Measurements from ENCODE around the gene SLC25A25.

SLC25A25 gene

GRCh38 chr9:128122809-128123175 lies 54.8 kb downstream of the SLC25A25 start:
- TF ChIP-seq REST (IDR thresholded peaks at IDR 0.05; ENCODE audit: low read depth) (no peak), TEAD4 (IDR thresholded peaks at IDR 0.05) (no peak), EP300 (IDR thresholded peaks at IDR 0.05; ENCODE audit: borderline replicate concordance) (no peak), USF1 (IDR thresholded peaks at IDR 0.05) (no peak), ZBTB7A (IDR thresholded peaks at IDR 0.05; ENCODE audit: low read depth) (no peak), TCF12 (IDR thresholded peaks at IDR 0.05; ENCODE audit: low read depth) (no peak), TAF1 (IDR thresholded peaks at IDR 0.05; ENCODE audit: low read depth) (no peak), NFIC (IDR thresholded peaks at IDR 0.05) (no peak), MAX (IDR thresholded peaks at IDR 0.05) (no peak), CREB1 (IDR thresholded peaks at IDR 0.05; ENCODE audit: low read depth) (no peak), YY1 (IDR thresholded peaks at IDR 0.05; ENCODE audit: low read depth) (no peak), CEBPB (IDR thresholded peaks at IDR 0.05) (no peak), RAD21 (IDR thresholded peaks at IDR 0.05; ENCODE audit: low read depth) (no peak)

GRCh38 chr9:128123451-128124080 lies 55.5 kb downstream of the SLC25A25 start:
- TF ChIP-seq MAX (IDR thresholded peaks at IDR 0.05), result no peak
- TF ChIP-seq TAF1 (IDR thresholded peaks at IDR 0.05; ENCODE audit: low read depth), result no peak
- no peak for TF ChIP-seq NFIC (IDR thresholded peaks at IDR 0.05)
- TF ChIP-seq TEAD4 (IDR thresholded peaks at IDR 0.05), result no peak
- no peak for TF ChIP-seq CEBPB (IDR thresholded peaks at IDR 0.05)
- TF ChIP-seq CREB1 (IDR thresholded peaks at IDR 0.05; ENCODE audit: low read depth), result no peak
- no peak for TF ChIP-seq TCF12 (IDR thresholded peaks at IDR 0.05; ENCODE audit: low read depth)
- TF ChIP-seq FOXM1 (IDR thresholded peaks at IDR 0.05; ENCODE audit: borderline replicate concordance, low read depth), result no peak
- TF ChIP-seq RAD21 (IDR thresholded peaks at IDR 0.05; ENCODE audit: low read depth), result no peak
- TF ChIP-seq REST (IDR thresholded peaks at IDR 0.05; ENCODE audit: low read depth), result no peak
- no peak for TF ChIP-seq EGR1 (IDR thresholded peaks at IDR 0.05)
- TF ChIP-seq EP300 (IDR thresholded peaks at IDR 0.05; ENCODE audit: borderline replicate concordance), result no peak
- no peak for TF ChIP-seq USF1 (IDR thresholded peaks at IDR 0.05)
- no peak for TF ChIP-seq YY1 (IDR thresholded peaks at IDR 0.05; ENCODE audit: low read depth)
- TF ChIP-seq ZBTB7A (IDR thresholded peaks at IDR 0.05; ENCODE audit: low read depth), result no peak

GRCh38 chr9:128124451-128124850 lies 56.4 kb downstream of the SLC25A25 start:
- TF ChIP-seq CEBPB (IDR thresholded peaks at IDR 0.05) (no peak), CREB1 (IDR thresholded peaks at IDR 0.05; ENCODE audit: low read depth) (no peak), ZBTB7A (IDR thresholded peaks at IDR 0.05; ENCODE audit: low read depth) (no peak), REST (IDR thresholded peaks at IDR 0.05; ENCODE audit: low read depth) (no peak), TCF12 (IDR thresholded peaks at IDR 0.05; ENCODE audit: low read depth) (no peak)

GRCh38 chr9:128124873-128125579 lies 57.0 kb downstream of the SLC25A25 start:
- TF ChIP-seq RAD21 (IDR thresholded peaks at IDR 0.05; ENCODE audit: low read depth) (peak; percentile 65), EP300 (IDR thresholded peaks at IDR 0.05; ENCODE audit: borderline replicate concordance) (no peak)
